22Rv1 (cell line): ENCODE results near the gene PVR.
"Not testable (repeated sequence)": the region's sequence is repeated elsewhere in the genome, so short reads cannot be mapped to it uniquely, and the experiment has no call there.

ENCODE experiments used
- CTCF ChIP-seq: fragments of 450-650 bp; IDR thresholded peaks from 2 replicates; pipeline ENCODE4 v1.5.1; 2017; ENCODE audit warnings: mild to moderate bottlenecking
- ZFX ChIP-seq: fragments of 450-650 bp; IDR thresholded peaks from 2 replicates; pipeline ENCODE4 v1.6.1; 2017; ENCODE audit warnings: antibody characterized with exemption, borderline replicate concordance

- TF ChIP-seq CTCF, ZFX: not testable (repeated sequence)
Observed at GRCh38 chr19:44670027-44670426, 26.3 kb downstream of the PVR start.
